Prostate gland (tissue), 2 donors: Measurements from ENCODE around the gene ARHGAP9. TPM values are rescaled to one million over a fixed set of nuclear protein-coding genes. Genes with fewer than 3 reads are reported as not detected.
"Not testable (repeated sequence)": the region's sequence is repeated elsewhere in the genome, so short reads cannot be mapped to it uniquely, and the experiment has no call there.

Source experiments
- DNase-seq: peaks from one replicate; pipeline ENCODE4 v3.0.0-alpha.2; 2019; ENCODE audit warnings: low spot score
- H3K27ac ChIP-seq, 2 donors: fragments of 200-600 bp; sonication (generic); 2 replicates each; pipeline ENCODE4 v1.5.1; 2017 to 2019
- H3K27me3 ChIP-seq: fragments of 200-600 bp; sonication (generic); replicated peaks from 2 replicates; pipeline ENCODE4 v1.5.1; 2019; ENCODE audit not compliant: insufficient read depth
- H3K36me3 ChIP-seq, 2 donors: fragments of 200-600 bp; sonication (generic); 1 replicate in 1 of 2; 2 replicates in 1 of 2; pipeline versions ENCODE4 v1.5.1 to v1.8.1; 2017 to 2019
- H3K4me1 ChIP-seq: fragments of 200-600 bp; sonication (generic); replicated peaks from 2 replicates; pipeline ENCODE4 v1.5.1; 2019
- H3K4me3 ChIP-seq, 2 donors: fragments of 200-600 bp; sonication (generic); 2 replicates each; pipeline ENCODE4 v1.5.1; 2017 to 2019
- H3K9me3 ChIP-seq: fragments of 200-600 bp; sonication (generic); 2 replicates; pipeline ENCODE4 v1.5.1; 2017
- CTCF ChIP-seq, 4 experiments: fragments of 200-600 bp in 2 of 4; fragments of 450-650 bp in 2 of 4; sonication (generic) in 2 of 4; IDR thresholded peaks; 1 replicate in 3 of 4; 2 replicates in 1 of 4; pipeline ENCODE4 v1.5.1; 2016 to 2019; ENCODE audit warnings: antibody characterized with exemption in 4 of 4, mild to moderate bottlenecking in 2 of 4, moderate library complexity in 2 of 4
- POLR2A ChIP-seq: fragments of 450-650 bp; IDR thresholded peaks from one replicate; pipeline ENCODE4 v1.6.1; 2016; ENCODE audit warnings: antibody characterized with exemption, mild to moderate bottlenecking
- POLR2AphosphoS5 ChIP-seq: sonication (generic); formaldehyde crosslinking; IDR thresholded peaks from one replicate; pipeline ENCODE4 v1.6.1; 2017; ENCODE audit warnings: antibody characterized with exemption
- WGBS: methylation state at CpG from one replicate; pipeline ENCODE4 v1.1.5; 2018; 5-methylcytosine and 5-hydroxymethylcytosine counted together
- intact Hi-C: fragments of 100-400 bp; cut with DNase I; formaldehyde crosslinking; loops from one replicate; pipeline ENCODE4 v1.14.2; 2022
- total RNA-seq, 2 donors: library from RNA; depleted of rRNA; stranded (reverse); fragments of >200 nt; gene quantifications; one replicate each; pipeline ENCODE4 v1.1.0, GENCODE V29; 2016

Gene ARHGAP9
- total RNA-seq, 2 donors from 2014 or later: 3.5 to 13.6 TPM

DNA sequence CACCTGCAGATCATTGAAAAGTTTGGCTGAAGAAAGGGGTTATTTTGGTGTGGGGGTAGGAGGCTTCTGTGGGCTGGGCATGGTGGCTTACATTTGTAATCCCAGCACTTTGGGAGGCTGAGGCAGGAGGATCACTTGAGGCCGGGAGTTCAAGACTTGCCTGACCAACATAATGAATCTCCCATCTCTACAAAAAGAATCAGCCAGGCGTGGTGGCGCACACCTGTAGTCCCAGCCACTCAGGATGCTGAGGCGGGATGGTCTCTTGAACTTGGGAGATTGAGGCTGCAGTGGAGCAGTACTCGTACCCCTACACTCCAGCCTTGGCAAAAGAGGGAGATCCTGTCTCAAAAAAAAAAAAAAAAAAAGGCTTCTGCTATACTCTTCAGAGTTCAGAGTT lies 33.6 kb upstream of the ARHGAP9 start:
- no peaks in the 10 kb centered on the region for H3K9me3 ChIP-seq
- intact Hi-C loops: no loop called here
- H3K4me1 ChIP-seq: peaks cover 5% of the 10 kb centered on the region
- H3K27ac ChIP-seq: no peak overlapping the region
- TF ChIP-seq POLR2AphosphoS5: no peak
- no peak for TF ChIP-seq POLR2A
- no peak for TF ChIP-seq CTCF (IDR thresholded peaks at IDR 0.05)
- WGBS: 100% methylated on average over 5 of the region's 5 CpGs
- no peak for DNase-seq
- no peaks in the 10 kb centered on the region for H3K27me3 ChIP-seq
- H3K36me3 ChIP-seq: peaks cover 3% of the 10 kb centered on the region in 2 donors
- H3K4me3 ChIP-seq: no peak overlapping the region

DNA sequence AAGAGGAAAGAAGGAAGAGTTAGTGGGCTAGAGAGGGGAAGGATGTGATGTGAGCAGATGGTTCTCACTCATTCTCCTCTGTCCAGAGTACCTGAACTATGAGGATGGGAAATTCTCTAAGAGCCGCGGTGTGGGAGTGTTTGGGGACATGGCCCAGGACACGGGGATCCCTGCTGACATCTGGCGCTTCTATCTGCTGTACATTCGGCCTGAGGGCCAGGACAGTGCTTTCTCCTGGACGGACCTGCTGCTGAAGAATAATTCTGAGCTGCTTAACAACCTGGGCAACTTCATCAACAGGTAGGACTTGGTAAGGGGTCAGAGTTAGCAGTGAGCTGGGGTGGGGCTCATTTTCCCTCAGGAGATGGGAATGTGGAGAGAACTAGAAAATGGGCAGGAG lies 33.0 kb upstream of the ARHGAP9 start:
- no peaks in the 10 kb centered on the region for H3K9me3 ChIP-seq
- no peaks in the 10 kb centered on the region for H3K27me3 ChIP-seq
- peaks cover 3% of the 10 kb centered on the region in 2 donors for H3K36me3 ChIP-seq
- peaks cover 5% of the 10 kb centered on the region for H3K4me1 ChIP-seq
- intact Hi-C loops: no loop called here
- H3K4me3 ChIP-seq: no peak overlapping the region
- no peak overlapping the region for H3K27ac ChIP-seq
- DNase-seq: no peak
- WGBS: 91% methylated on average over 6 of the region's 6 CpGs
- TF ChIP-seq POLR2AphosphoS5 (no peak), POLR2A (no peak), CTCF (IDR thresholded peaks at IDR 0.05) (no peak)

- H3K9me3 ChIP-seq: no peaks in the 10 kb centered on the region
- no peak for DNase-seq
- intact Hi-C loops: no loop called here
- H3K27ac ChIP-seq: no peak overlapping the region
- 97% methylated on average over 7 of the region's 7 CpGs for WGBS
- H3K36me3 ChIP-seq: peaks cover 3% of the 10 kb centered on the region in 2 donors
- H3K27me3 ChIP-seq: no peaks in the 10 kb centered on the region
- TF ChIP-seq POLR2A (no peak), CTCF (IDR thresholded peaks at IDR 0.05) (no peak), POLR2AphosphoS5 (no peak)
- no peak overlapping the region for H3K4me3 ChIP-seq
- peaks cover 2% of the 10 kb centered on the region for H3K4me1 ChIP-seq
Measured at GRCh38 chr12:57511588-57512325, 32.1 kb upstream of the ARHGAP9 start.

GRCh38 chr12:57511161-57511560 lies 31.5 kb upstream of the ARHGAP9 start:
- TF ChIP-seq POLR2A: no peak
- TF ChIP-seq CTCF (IDR thresholded peaks at IDR 0.05): no peak
- no peak for TF ChIP-seq POLR2AphosphoS5
- no peaks in the 10 kb centered on the region for H3K27me3 ChIP-seq
- no peak for DNase-seq
- H3K36me3 ChIP-seq: peaks cover 3% of the 10 kb centered on the region in 2 donors
- intact Hi-C loops: no loop called here
- H3K9me3 ChIP-seq: no peaks in the 10 kb centered on the region
- WGBS: 95% methylated on average over 4 of the region's 4 CpGs
- no peak overlapping the region for H3K4me3 ChIP-seq
- H3K4me1 ChIP-seq: peaks cover 2% of the 10 kb centered on the region
- no peak overlapping the region for H3K27ac ChIP-seq

- WGBS: 97% methylated on average over 7 of the region's 28 CpGs
- H3K36me3 ChIP-seq, H3K27me3 ChIP-seq: not testable (repeated sequence)
Measured at GRCh38 chr12:57507796-57508195, 28.1 kb upstream of the ARHGAP9 start.

GRCh38 chr12:57506541-57506940 lies 26.9 kb upstream of the ARHGAP9 start:
- H3K4me1 ChIP-seq, DNase-seq, H3K9me3 ChIP-seq, H3K27me3 ChIP-seq, intact Hi-C loops, H3K4me3 ChIP-seq, H3K36me3 ChIP-seq, H3K27ac ChIP-seq: not testable (repeated sequence)
- WGBS: 74% methylated on average over 4 of the region's 4 CpGs

More at GRCh38 chr12:57507796-57508195, 28.1 kb upstream of the ARHGAP9 start:
- H3K9me3 ChIP-seq, DNase-seq, H3K27ac ChIP-seq, H3K4me3 ChIP-seq, H3K4me1 ChIP-seq, intact Hi-C loops: not testable (repeated sequence)

GRCh38 chr12:57502311-57502969 lies 22.8 kb upstream of the ARHGAP9 start:
- intact Hi-C loops, DNase-seq, H3K27me3 ChIP-seq, H3K36me3 ChIP-seq, H3K4me1 ChIP-seq, H3K9me3 ChIP-seq, H3K27ac ChIP-seq, H3K4me3 ChIP-seq: not testable (repeated sequence)
- WGBS: 95% methylated on average over 22 of the region's 22 CpGs
